Stimulated activated CD8-positive, alpha-beta memory T cell treated with anti-CD3 and anti-CD28 coated beads, Interleukin-7, amount 100 ng/mL, for 24 hours (primary cell): ENCODE data around the gene SSNA1.

Source experiments
- DNase-seq: peaks from one replicate; pipeline ENCODE4 v3.0.0-alpha.2; 2020; ENCODE audit warnings: low read depth

The SSNA1 gene

GRCh38 chr9:137184881-137185660 lies 3.4 kb upstream of the SSNA1 start:
- no peak for DNase-seq

- no peak for DNase-seq
These were observed 2.6 kb upstream of the SSNA1 start for GRCh38 chr9:137185921-137186320.

- no peak for DNase-seq
These were observed 2.1 kb upstream of the SSNA1 start for GRCh38 chr9:137186385-137186784.

GRCh38 chr9:137187386-137187785 lies 1.1 kb upstream of the SSNA1 start:
- DNase-seq = no peak

GRCh38 chr9:137188086-137188489 lies 388 bp upstream of the SSNA1 start:
- DNase-seq = no peak

- no peak for DNase-seq
These were observed 1.1 kb downstream of the SSNA1 start for GRCh38 chr9:137189297-137190295.

- no peak for DNase-seq
These were observed 1.9 kb downstream of the SSNA1 start for GRCh38 chr9:137190315-137190856.

GRCh38 chr9:137191245-137191644 lies 2.8 kb downstream of the SSNA1 start:
- no peak for DNase-seq

GRCh38 chr9:137191691-137192447 lies 3.4 kb downstream of the SSNA1 start:
- no peak for DNase-seq

GRCh38 chr9:137192448-137192780 lies 3.9 kb downstream of the SSNA1 start:
- DNase-seq = no peak

- no peak for DNase-seq
These were observed 4.4 kb downstream of the SSNA1 start for GRCh38 chr9:137192859-137193258.

GRCh38 chr9:137193771-137194170 lies 5.3 kb downstream of the SSNA1 start:
- no peak for DNase-seq

GRCh38 chr9:137194388-137194787 lies 5.9 kb downstream of the SSNA1 start:
- no peak for DNase-seq

GRCh38 chr9:137194909-137195308 lies 6.4 kb downstream of the SSNA1 start:
- no peak for DNase-seq

GRCh38 chr9:137195525-137196220 lies 7.2 kb downstream of the SSNA1 start:
- DNase-seq = no peak

- no peak for DNase-seq
These were observed 9.8 kb downstream of the SSNA1 start for GRCh38 chr9:137198051-137198901.

GRCh38 chr9:137198902-137199283 lies 10.4 kb downstream of the SSNA1 start:
- DNase-seq = no peak

- DNase-seq = no peak
These were observed 11.1 kb downstream of the SSNA1 start for GRCh38 chr9:137199411-137200121.

GRCh38 chr9:137200311-137201204 lies 12.1 kb downstream of the SSNA1 start, which contains the start of gene TPRN:
TPRN (minus strand) TSS chr9:137200741; CDS start chr9:137200711, 30 bp downstream.
- peak; percentile 97 for DNase-seq
